Panc1 (cell line): ENCODE results near the gene LHX4. TPM values are rescaled to one million over a fixed set of nuclear protein-coding genes. Genes with fewer than 3 reads are reported as not detected.

Experiments
- ATAC-seq: fragments of 200-7000 bp; cut with Tn5 transposase; 2 replicates; pipeline ENCODE4 v1.9.1; 2020; ENCODE audit warnings: mild to moderate bottlenecking, moderate library complexity
- BruUV-seq: library from RNA; stranded (reverse); fragments of 400-500 nt; replicated peaks from 2 replicates; lab custom pipeline; 2021; lab: Mats Ljungman, UMichigan
- CTCF ChIA-PET: fragments of 300-600 bp; sonication (Branson Sonifier 250); formaldehyde crosslinking; loops from one replicate; lab custom pipeline; 2022; ENCODE audit warnings: antibody characterized with exemption; lab: Charles Lee
- POLR2A ChIA-PET: fragments of 300-600 bp; sonication (Branson Sonifier 250); formaldehyde crosslinking; loops from one replicate; lab custom pipeline; 2022; ENCODE audit warnings: antibody characterized with exemption; lab: Charles Lee
- DNase-seq: peaks from one replicate; pipeline ENCODE4 v3.0.0-alpha.2; 2010; ENCODE audit warnings: low read depth, low spot score
- H3K27ac ChIP-seq: 2 replicates; pipeline ENCODE4 v1.5.1; 2011; ENCODE audit warnings: mild to moderate bottlenecking, low read length, inconsistent platforms
- H3K27me3 ChIP-seq: fragments of 200-500 bp; sonication (Bioruptor generic); 2 replicates; pipeline ENCODE4 v1.6.0; 2014; ENCODE audit warnings: low read length, inconsistent platforms; ENCODE audit not compliant: control insufficient read depth, insufficient read depth
- H3K36me3 ChIP-seq: fragments of 200-500 bp; sonication (Bioruptor generic); 2 replicates; pipeline ENCODE4 v1.5.1; 2014; ENCODE audit warnings: inconsistent platforms, mild to moderate bottlenecking, low read length, moderate library complexity; ENCODE audit not compliant: control insufficient read depth, insufficient read depth
- H3K4me1 ChIP-seq: 2 replicates; pipeline ENCODE4 v1.5.1; 2011; ENCODE audit warnings: inconsistent platforms, mild to moderate bottlenecking, low read length, moderate library complexity; ENCODE audit not compliant: control insufficient read depth, insufficient read depth
- H3K4me3 ChIP-seq, 2 experiments: 2 replicates each; pipeline ENCODE4 v1.5.1; 2011 to 2012; ENCODE audit warnings: low read depth in 2 of 2, low read length in 2 of 2, mild to moderate bottlenecking in 2 of 2, inconsistent platforms in 1 of 2, moderate library complexity in 1 of 2
- H3K9me3 ChIP-seq: fragments of 200-500 bp; sonication (Bioruptor generic); 2 replicates; pipeline ENCODE4 v1.5.1; 2014; ENCODE audit warnings: low read depth, mild to moderate bottlenecking, inconsistent platforms, low read length, moderate library complexity; ENCODE audit not compliant: control insufficient read depth, insufficient read depth
- POLR2AphosphoS5 ChIP-seq: IDR thresholded peaks from 2 replicates; pipeline ENCODE4 v1.6.1; 2012; ENCODE audit warnings: mild to moderate bottlenecking, low read depth, low read length, moderate library complexity
- SIN3A ChIP-seq: IDR thresholded peaks from 2 replicates; pipeline ENCODE4 v1.6.1; 2012; ENCODE audit warnings: low read depth, mild to moderate bottlenecking, low read length, moderate library complexity, borderline replicate concordance; ENCODE audit not compliant: insufficient read depth
- TCF7L2 ChIP-seq: IDR thresholded peaks from 2 replicates; pipeline ENCODE4 v1.6.1; 2011; ENCODE audit warnings: mild to moderate bottlenecking, low read depth, low read length, inconsistent platforms
- in situ Hi-C: cut with HindIII; loops from 2 replicates; pipeline ENCODE4 v1.10.0; 2016; ENCODE audit warnings: low sequenced_read_pairs, low pct_unique_long_range_greater_than_20kb
- intact Hi-C: fragments of 100-400 bp; cut with micrococcal nuclease; formaldehyde crosslinking; loops from one replicate; pipeline ENCODE4 v1.10.0; 2022; ENCODE audit not compliant: unreplicated experiment
- total RNA-seq: library from RNA; stranded (reverse); gene quantifications from one replicate; pipeline ENCODE4 v1.2.1, GENCODE V29; 2021; ENCODE audit not compliant: unreplicated experiment
- TF ChIP-seq, protein P1 (sequence below), 2 experiments: IDR thresholded peaks; 2 replicates each; pipeline ENCODE4 v1.6.1; 2011 to 2012; ENCODE audit warnings: low read depth in 2 of 2, control low read depth in 1 of 2, low read length in 1 of 2, mild to moderate bottlenecking in 1 of 2, moderate library complexity in 1 of 2; ENCODE audit not compliant: insufficient read depth in 1 of 2
- TF ChIP-seq, protein P2 (sequence below): fragments of 450-650 bp; IDR thresholded peaks from 2 replicates; pipeline ENCODE4 v1.5.1; 2017; ENCODE audit warnings: mild to moderate bottlenecking

The LHX4 gene
- total RNA-seq, 1 experiment from 2014 or later = 0.72 TPM

DNA sequence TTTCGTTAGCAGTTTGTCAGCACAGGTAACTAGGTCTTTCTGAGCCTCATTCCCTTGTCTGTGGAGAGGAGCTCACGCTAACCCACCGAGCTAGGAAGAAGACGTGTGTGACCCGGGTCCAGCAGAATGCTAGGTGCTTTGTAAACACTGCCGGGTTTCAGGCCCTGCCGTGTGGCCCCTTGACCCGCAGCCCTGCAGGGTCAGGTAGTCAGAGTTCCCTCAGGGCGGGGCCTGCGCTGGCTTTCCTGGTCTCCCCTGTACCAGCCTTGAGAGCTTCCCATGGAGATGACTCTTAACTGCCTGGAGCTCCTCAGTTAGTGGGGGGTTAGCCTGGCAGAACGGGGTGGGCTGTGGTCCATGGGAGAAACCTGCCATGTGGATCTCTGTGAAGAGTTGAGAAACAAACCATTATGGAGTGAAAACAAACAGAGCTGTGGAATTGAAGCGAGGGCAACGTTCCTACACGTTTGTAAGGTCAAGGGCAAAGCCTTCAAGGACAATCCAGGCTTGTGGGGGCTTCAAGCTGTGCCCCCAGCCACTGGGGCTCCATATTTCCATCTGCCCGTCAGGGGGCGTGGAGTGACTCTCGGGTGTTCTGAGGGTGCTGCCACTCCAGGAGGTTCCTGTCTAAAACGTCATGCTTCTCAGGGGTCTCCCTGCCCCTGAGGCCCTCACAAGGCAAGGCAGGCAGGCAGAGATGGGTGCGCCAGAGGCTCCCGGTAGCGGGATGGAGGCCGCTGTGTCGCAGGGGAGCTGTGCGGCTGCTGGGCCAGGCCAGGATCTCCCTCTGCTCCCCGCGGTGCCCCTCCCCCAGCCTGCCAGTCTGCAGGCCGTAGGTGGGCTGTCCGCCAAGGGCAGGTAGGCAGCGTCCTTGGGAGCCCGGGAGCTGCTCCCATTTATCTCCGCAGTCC lies 23.8 kb downstream of the LHX4 start:
- TF ChIP-seq, protein P1, sequence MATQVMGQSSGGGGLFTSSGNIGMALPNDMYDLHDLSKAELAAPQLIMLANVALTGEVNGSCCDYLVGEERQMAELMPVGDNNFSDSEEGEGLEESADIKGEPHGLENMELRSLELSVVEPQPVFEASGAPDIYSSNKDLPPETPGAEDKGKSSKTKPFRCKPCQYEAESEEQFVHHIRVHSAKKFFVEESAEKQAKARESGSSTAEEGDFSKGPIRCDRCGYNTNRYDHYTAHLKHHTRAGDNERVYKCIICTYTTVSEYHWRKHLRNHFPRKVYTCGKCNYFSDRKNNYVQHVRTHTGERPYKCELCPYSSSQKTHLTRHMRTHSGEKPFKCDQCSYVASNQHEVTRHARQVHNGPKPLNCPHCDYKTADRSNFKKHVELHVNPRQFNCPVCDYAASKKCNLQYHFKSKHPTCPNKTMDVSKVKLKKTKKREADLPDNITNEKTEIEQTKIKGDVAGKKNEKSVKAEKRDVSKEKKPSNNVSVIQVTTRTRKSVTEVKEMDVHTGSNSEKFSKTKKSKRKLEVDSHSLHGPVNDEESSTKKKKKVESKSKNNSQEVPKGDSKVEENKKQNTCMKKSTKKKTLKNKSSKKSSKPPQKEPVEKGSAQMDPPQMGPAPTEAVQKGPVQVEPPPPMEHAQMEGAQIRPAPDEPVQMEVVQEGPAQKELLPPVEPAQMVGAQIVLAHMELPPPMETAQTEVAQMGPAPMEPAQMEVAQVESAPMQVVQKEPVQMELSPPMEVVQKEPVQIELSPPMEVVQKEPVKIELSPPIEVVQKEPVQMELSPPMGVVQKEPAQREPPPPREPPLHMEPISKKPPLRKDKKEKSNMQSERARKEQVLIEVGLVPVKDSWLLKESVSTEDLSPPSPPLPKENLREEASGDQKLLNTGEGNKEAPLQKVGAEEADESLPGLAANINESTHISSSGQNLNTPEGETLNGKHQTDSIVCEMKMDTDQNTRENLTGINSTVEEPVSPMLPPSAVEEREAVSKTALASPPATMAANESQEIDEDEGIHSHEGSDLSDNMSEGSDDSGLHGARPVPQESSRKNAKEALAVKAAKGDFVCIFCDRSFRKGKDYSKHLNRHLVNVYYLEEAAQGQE (IDR thresholded peaks at IDR 0.05; ENCODE audit: insufficient read depth in 1 of 2, low read depth in 2 of 2, low read length in 1 of 2) = no peak
- TF ChIP-seq, protein P2, sequence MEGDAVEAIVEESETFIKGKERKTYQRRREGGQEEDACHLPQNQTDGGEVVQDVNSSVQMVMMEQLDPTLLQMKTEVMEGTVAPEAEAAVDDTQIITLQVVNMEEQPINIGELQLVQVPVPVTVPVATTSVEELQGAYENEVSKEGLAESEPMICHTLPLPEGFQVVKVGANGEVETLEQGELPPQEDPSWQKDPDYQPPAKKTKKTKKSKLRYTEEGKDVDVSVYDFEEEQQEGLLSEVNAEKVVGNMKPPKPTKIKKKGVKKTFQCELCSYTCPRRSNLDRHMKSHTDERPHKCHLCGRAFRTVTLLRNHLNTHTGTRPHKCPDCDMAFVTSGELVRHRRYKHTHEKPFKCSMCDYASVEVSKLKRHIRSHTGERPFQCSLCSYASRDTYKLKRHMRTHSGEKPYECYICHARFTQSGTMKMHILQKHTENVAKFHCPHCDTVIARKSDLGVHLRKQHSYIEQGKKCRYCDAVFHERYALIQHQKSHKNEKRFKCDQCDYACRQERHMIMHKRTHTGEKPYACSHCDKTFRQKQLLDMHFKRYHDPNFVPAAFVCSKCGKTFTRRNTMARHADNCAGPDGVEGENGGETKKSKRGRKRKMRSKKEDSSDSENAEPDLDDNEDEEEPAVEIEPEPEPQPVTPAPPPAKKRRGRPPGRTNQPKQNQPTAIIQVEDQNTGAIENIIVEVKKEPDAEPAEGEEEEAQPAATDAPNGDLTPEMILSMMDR = no peak
- TF ChIP-seq POLR2AphosphoS5 = no peak
- TF ChIP-seq TCF7L2 = no peak
- TF ChIP-seq SIN3A = no peak
- H3K4me1 ChIP-seq = no peaks in the 10 kb centered on the region
- ATAC-seq (no peak), DNase-seq (no peak)
- ChIA-PET POLR2A (interaction anchor here (0.7 kb wide), 1 partner anchor 152 kb away, joined by 3 read pairs; no protein-coding TSS in a partner anchor), CTCF (interaction anchor here (0.7 to 1.3 kb wide), 3 partner anchors 22 to 162 kb away, joined by 3 read pairs; no protein-coding TSS in a partner anchor)
- in situ Hi-C loops (no loop called here), intact Hi-C loops (loop anchor here (2.0 kb wide), 2 partner anchors 163 to 229 kb away; no protein-coding TSS in a partner anchor)
- no peaks in the 10 kb centered on the region for H3K27me3 ChIP-seq
- no peak overlapping the region for H3K27ac ChIP-seq
- H3K4me3 ChIP-seq = no peak overlapping the region
- BruUV-seq = no TSS peak
- H3K36me3 ChIP-seq = no peaks in the 10 kb centered on the region
- no peaks in the 10 kb centered on the region for H3K9me3 ChIP-seq

DNA sequence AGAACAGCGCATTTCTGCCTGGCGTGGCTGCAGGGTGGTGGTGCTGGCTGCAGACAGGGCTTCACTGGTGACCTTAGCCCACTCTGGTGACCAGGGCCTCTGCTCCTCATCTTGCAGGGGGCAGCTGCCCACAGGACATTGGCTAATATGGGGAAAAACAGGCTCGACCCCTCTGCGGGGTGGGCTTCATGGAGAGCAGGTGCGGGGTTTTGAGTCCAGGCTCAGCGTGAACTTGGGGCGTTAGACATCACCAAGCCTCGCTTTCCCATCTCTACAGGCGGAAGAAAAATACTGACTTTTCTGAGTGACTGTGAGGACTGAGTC lies 24.4 kb downstream of the LHX4 start:
- Histone ChIP-seq H3K9me3 (no peaks in the 10 kb centered on the region), H3K27me3 (no peaks in the 10 kb centered on the region), H3K4me1 (no peaks in the 10 kb centered on the region), H3K4me3 (no peak overlapping the region), H3K36me3 (no peaks in the 10 kb centered on the region), H3K27ac (no peak overlapping the region)
- intact Hi-C loops = no loop called here
- ATAC-seq (no peak), DNase-seq (no peak)
- POLR2A ChIA-PET = no interaction called here
- BruUV-seq = no TSS peak
- in situ Hi-C loops = no loop called here
- CTCF ChIA-PET = no interaction called here
- TF ChIP-seq, protein P1 (IDR thresholded peaks at IDR 0.05; ENCODE audit: insufficient read depth in 1 of 2, low read depth in 2 of 2, low read length in 1 of 2) = no peak
